SJCRH30 (cell line): ENCODE measurements around the gene LILRB3. TPM values are rescaled to one million over a fixed set of nuclear protein-coding genes. Genes with fewer than 3 reads are reported as not detected.
"Not testable (repeated sequence)": the region's sequence is repeated elsewhere in the genome, so short reads cannot be mapped to it uniquely, and the experiment has no call there.

ENCODE experiments used
- DNase-seq, 2 experiments: peaks; one replicate each; pipeline ENCODE4 v3.0.0-alpha.2; 2015 to 2020
- H3K27ac ChIP-seq: fragments of 250-450 bp; sonication (Bioruptor Pico); 2 replicates; pipeline ENCODE4 v1.5.1; 2020; ENCODE audit warnings: mild to moderate bottlenecking, moderate library complexity
- H3K27me3 ChIP-seq: fragments of 250-450 bp; sonication (Bioruptor Pico); 2 replicates; pipeline ENCODE4 v1.5.1; 2020; ENCODE audit warnings: mild to moderate bottlenecking, moderate library complexity
- H3K36me3 ChIP-seq: fragments of 250-450 bp; sonication (Bioruptor Pico); 2 replicates; pipeline ENCODE4 v1.5.1; 2020; ENCODE audit warnings: mild to moderate bottlenecking, moderate library complexity
- H3K4me1 ChIP-seq: fragments of 250-450 bp; sonication (Bioruptor Pico); 2 replicates; pipeline ENCODE4 v1.5.1; 2020; ENCODE audit warnings: mild to moderate bottlenecking, moderate library complexity
- H3K4me3 ChIP-seq: fragments of 250-450 bp; sonication (Bioruptor Pico); 2 replicates; pipeline ENCODE4 v1.5.1; 2020; ENCODE audit warnings: mild to moderate bottlenecking, moderate library complexity
- H3K9me3 ChIP-seq: fragments of 250-450 bp; sonication (Bioruptor Pico); replicated peaks from 2 replicates; pipeline ENCODE4 v1.5.1; 2020; ENCODE audit warnings: mild to moderate bottlenecking, moderate library complexity
- total RNA-seq: library from RNA; depleted of rRNA; stranded (reverse); fragments of >200 nt; shearing (Covaris generic); gene quantifications from 2 replicates; pipeline ENCODE4 v1.2.3, GENCODE V29; 2014

The LILRB3 gene
- total RNA-seq, 1 experiment from 2014 or later, result 0.71 TPM

DNA sequence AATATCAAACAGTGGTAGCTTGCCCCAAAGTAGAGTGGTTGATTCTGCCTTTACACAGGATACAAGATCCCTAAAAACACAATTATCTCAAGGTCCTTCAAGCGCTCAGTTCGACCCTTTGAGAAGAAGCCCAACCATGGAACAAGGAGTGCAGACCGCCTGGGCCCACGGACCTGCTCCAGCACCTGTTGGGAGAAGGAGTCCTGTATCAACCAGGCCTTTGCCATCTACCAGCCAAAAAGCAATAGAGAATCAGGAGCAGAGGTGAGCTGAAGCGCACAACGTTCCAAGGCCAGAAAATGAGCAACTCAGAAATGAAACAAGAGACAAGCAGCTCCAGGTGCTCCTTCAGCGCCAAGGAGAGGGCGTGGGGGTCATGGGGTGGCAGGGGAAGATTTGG, 6.3 kb upstream of the LILRB3 start:
- no peaks in the 10 kb centered on the region for H3K36me3 ChIP-seq
- no peak overlapping the region for H3K27ac ChIP-seq
- DNase-seq, result no peak
- no peak overlapping the region for H3K4me3 ChIP-seq
- H3K27me3 ChIP-seq, result no peaks in the 10 kb centered on the region
- 0 out of 2 replicates have a peak, but pooled peaks cover 2% of the 10 kb centered on the region for H3K9me3 ChIP-seq
- no peaks in the 10 kb centered on the region for H3K4me1 ChIP-seq

DNA sequence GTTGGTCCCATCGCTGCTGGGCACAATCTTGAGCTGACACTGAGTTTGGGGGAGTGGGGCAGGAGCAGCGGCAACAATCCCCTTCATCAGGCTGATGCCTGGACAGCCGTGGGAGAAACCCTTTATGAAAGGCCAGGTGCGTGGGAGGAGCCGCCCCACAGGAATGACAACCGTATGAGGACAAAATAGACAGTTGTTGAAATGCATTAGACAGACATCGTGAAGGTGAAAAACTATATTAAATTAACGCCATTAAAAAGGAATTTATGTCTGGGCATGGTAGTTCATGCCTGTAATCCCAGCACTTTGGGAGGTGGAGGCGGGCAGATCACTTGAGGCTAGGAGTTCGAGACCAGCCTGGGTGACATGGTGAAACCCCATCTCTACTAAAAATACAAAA, 1.8 kb upstream of the LILRB3 start:
- H3K4me1 ChIP-seq, H3K27me3 ChIP-seq, H3K36me3 ChIP-seq, H3K4me3 ChIP-seq, H3K27ac ChIP-seq, DNase-seq, H3K9me3 ChIP-seq: not testable (repeated sequence)

- DNase-seq, H3K27ac ChIP-seq: not testable (repeated sequence)
Observed at GRCh38 chr19:54223937-54224281, 1.1 kb upstream of the LILRB3 start.

GRCh38 chr19:54223277-54223936, 600 bp upstream of the LILRB3 start:
- H3K27me3 ChIP-seq, H3K36me3 ChIP-seq, H3K9me3 ChIP-seq, DNase-seq, H3K4me1 ChIP-seq, H3K4me3 ChIP-seq, H3K27ac ChIP-seq: not testable (repeated sequence)

More at GRCh38 chr19:54223937-54224281, 1.1 kb upstream of the LILRB3 start:
- H3K27me3 ChIP-seq, H3K4me1 ChIP-seq, H3K36me3 ChIP-seq, H3K9me3 ChIP-seq, H3K4me3 ChIP-seq: not testable (repeated sequence)

DNA sequence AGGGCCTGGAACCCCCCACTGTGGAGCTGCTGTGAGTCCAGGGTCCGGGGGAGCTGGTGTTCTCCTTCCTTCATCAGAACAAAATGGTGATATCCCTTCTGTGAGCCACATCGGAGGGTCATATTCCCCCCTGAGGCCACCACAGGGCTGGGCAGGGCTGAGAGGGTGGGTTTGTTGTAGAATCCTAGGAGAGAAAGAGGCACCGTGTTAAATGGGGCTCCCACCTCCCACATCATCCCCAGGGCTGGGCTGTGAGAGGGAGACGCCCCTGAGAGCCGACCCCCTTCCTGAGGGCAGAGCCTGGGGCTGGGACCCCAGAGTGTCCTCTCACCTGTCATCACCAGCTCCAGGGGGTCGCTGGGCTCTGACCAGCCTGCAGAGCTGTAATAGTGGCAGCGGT, 860 bp downstream of the LILRB3 start:
- H3K27ac ChIP-seq, H3K4me3 ChIP-seq, H3K36me3 ChIP-seq, H3K9me3 ChIP-seq, DNase-seq, H3K4me1 ChIP-seq, H3K27me3 ChIP-seq: not testable (repeated sequence)

- DNase-seq, result not testable (repeated sequence)
Observed at GRCh38 chr19:54219702-54220101, 3.1 kb downstream of the LILRB3 start.

DNA sequence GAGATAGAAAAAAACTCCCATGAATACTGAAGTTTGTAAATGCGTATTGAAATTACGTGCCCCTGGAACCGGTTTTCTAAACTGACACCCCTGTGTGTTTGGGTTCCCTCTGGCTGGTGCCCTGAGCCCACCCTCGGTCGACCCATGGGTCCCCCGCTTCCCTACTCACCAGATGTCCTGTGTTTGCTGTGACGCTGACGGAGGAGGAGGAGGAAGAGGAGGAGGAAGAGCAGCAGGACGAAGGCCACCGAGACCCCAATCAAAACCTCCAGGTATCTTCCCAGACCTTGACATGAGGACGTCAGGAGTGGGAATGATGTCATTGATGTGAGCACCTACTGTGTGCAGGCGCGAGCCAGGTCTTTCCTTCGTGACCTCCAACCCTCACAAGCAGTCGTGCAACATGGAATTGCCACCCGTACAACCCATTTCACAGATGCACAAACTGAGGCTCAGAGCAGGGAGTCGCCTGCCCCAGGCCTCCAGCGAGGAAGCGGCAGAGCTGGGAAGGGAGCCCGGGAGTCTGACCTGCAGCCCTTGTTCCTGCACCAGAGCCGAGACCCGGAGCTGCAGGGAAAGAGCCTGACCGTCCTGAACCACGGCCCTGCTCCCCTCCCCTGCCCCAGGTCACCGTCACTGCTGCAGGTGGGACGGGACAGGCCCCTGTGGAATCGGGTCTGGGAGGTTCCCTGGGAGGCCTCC, 3.7 kb downstream of the LILRB3 start:
- H3K27ac ChIP-seq, result no peak overlapping the region
- H3K4me1 ChIP-seq, result peaks cover 7% of the 10 kb centered on the region; the same call in 1 of the 2 replicates
- no peaks in the 10 kb centered on the region for H3K36me3 ChIP-seq
- H3K27me3 ChIP-seq, result no peaks in the 10 kb centered on the region
- no peaks in the 10 kb centered on the region for H3K9me3 ChIP-seq
- H3K4me3 ChIP-seq, result no peak overlapping the region
- DNase-seq, result no peak

More at GRCh38 chr19:54219702-54220101, 3.1 kb downstream of the LILRB3 start:
- H3K4me3 ChIP-seq, H3K9me3 ChIP-seq, H3K27me3 ChIP-seq, H3K36me3 ChIP-seq, H3K27ac ChIP-seq, H3K4me1 ChIP-seq: not testable (repeated sequence)

DNA sequence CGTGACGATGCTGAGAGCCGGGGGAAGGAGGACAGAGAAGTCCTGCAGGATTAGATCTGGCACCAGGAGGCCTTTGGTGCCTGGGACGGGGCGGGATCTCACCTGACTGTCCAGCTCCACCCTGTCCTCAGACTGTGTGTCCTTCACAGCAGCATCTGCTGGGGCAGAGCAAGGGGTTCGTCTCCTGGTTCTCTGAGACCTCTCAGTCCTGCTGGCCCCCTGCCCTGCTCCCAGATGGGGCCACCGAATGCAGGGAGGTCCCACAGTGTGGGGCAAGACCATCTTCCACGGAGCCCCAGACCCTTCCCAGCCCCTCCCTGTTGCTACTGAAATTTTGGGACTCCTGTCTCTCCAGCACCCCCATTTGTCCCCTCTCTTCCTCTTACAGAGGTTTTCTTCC, 4.5 kb downstream of the LILRB3 start:
- DNase-seq, result no peak
- no peak overlapping the region for H3K4me3 ChIP-seq
- peaks cover 7% of the 10 kb centered on the region; the same call in 1 of the 2 replicates for H3K4me1 ChIP-seq
- H3K9me3 ChIP-seq, result no peaks in the 10 kb centered on the region
- H3K36me3 ChIP-seq, result no peaks in the 10 kb centered on the region
- no peaks in the 10 kb centered on the region for H3K27me3 ChIP-seq
- H3K27ac ChIP-seq, result peak overlapping the region; percentile 39

GRCh38 chr19:54217517-54218247, 5.1 kb downstream of the LILRB3 start:
- H3K4me1 ChIP-seq, H3K4me3 ChIP-seq, H3K27me3 ChIP-seq, H3K36me3 ChIP-seq, H3K9me3 ChIP-seq: not testable (repeated sequence)
- peak; percentile 75 to 80 for DNase-seq
- H3K27ac ChIP-seq, result peak overlapping the region; percentile 39; the same call in 1 of the 2 replicates

- Histone ChIP-seq H3K9me3 (no peaks in the 10 kb centered on the region), H3K36me3 (no peaks in the 10 kb centered on the region), H3K4me1 (peaks cover 7% of the 10 kb centered on the region; the same call in 1 of the 2 replicates), H3K27ac (no peak overlapping the region), H3K4me3 (no peak overlapping the region), H3K27me3 (no peaks in the 10 kb centered on the region)
- no peak for DNase-seq
Observed at GRCh38 chr19:54216869-54217268, 5.9 kb downstream of the LILRB3 start.

- H3K27ac ChIP-seq, H3K4me3 ChIP-seq, DNase-seq, H3K9me3 ChIP-seq, H3K27me3 ChIP-seq, H3K36me3 ChIP-seq: not testable (repeated sequence)
- peaks cover 15% of the 10 kb centered on the region for H3K4me1 ChIP-seq
Observed at GRCh38 chr19:54214734-54215133, 8.1 kb downstream of the LILRB3 start.

GRCh38 chr19:54214217-54214616, 8.6 kb downstream of the LILRB3 start:
- not testable (repeated sequence) for DNase-seq, H3K9me3 ChIP-seq, H3K36me3 ChIP-seq, H3K27me3 ChIP-seq, H3K27ac ChIP-seq, H3K4me3 ChIP-seq
- peaks cover 20% of the 10 kb centered on the region for H3K4me1 ChIP-seq

DNA sequence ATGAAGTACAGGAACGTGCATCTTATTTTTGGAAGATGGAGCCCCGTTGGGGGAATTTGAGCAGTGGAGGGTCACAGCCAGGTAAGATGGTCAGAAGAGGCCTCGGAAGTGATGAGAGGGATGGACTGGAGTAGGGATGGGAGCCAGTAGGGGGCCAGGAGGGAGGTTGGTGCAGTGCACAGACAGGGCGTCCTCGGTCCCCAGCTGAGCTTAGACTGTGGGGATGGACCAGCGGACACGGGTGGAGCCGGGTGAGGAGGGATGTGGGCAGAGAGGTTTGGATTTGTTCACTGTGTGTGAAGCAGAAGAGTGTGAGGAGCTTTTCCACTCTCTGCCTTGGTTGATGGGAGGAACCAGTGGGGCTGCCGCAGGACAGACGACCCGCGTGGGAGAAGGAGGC, 11.6 kb downstream of the LILRB3 start:
- Histone ChIP-seq H3K4me1 (peaks cover 43% of the 10 kb centered on the region), H3K36me3 (peaks cover 21% of the 10 kb centered on the region), H3K27ac (no peak overlapping the region), H3K9me3 (no peaks in the 10 kb centered on the region), H3K4me3 (no peak overlapping the region), H3K27me3 (no peaks in the 10 kb centered on the region)
- DNase-seq, result no peak

GRCh38 chr19:54209811-54210494, 12.9 kb downstream of the LILRB3 start:
- H3K27ac ChIP-seq, result peak overlapping the region; percentile 54
- no peaks in the 10 kb centered on the region for H3K27me3 ChIP-seq
- no peaks in the 10 kb centered on the region for H3K9me3 ChIP-seq
- DNase-seq, result peak; percentile 95 to 98
- no peak overlapping the region for H3K4me3 ChIP-seq
- peaks cover 56% of the 10 kb centered on the region for H3K4me1 ChIP-seq
- peaks cover 34% of the 10 kb centered on the region for H3K36me3 ChIP-seq
